Esophagus (tissue), 2 donors: ENCODE data around the gene AK8. TPM values are rescaled to one million over a fixed set of nuclear protein-coding genes. Genes with fewer than 3 reads are reported as not detected.

Experiments used
- H3K27ac ChIP-seq, 2 donors: one replicate each; pipeline ENCODE4 v1.5.1; 2013; ENCODE audit warnings: low read depth in 2 of 2, mild to moderate bottlenecking in 2 of 2, inconsistent platforms in 1 of 2, low read length in 1 of 2, moderate library complexity in 1 of 2
- H3K27me3 ChIP-seq, 2 donors: one replicate each; pipeline ENCODE4 v1.6.1; 2013; ENCODE audit warnings: low read length in 2 of 2, control low read depth in 1 of 2, mild to moderate bottlenecking in 1 of 2; ENCODE audit not compliant: insufficient read depth in 2 of 2, control insufficient read depth in 1 of 2
- H3K36me3 ChIP-seq, 2 donors: one replicate each; pipeline ENCODE4 v1.6.1; 2013; ENCODE audit warnings: low read length in 1 of 2; ENCODE audit not compliant: control insufficient read depth in 2 of 2, insufficient read depth in 2 of 2
- H3K4me1 ChIP-seq, 2 donors: one replicate each; pipeline ENCODE4 v1.6.1; 2013; ENCODE audit warnings: low read length in 1 of 2; ENCODE audit not compliant: control insufficient read depth in 2 of 2, insufficient read depth in 2 of 2
- H3K4me3 ChIP-seq, 2 donors: one replicate each; pipeline ENCODE4 v1.5.1; 2013; ENCODE audit warnings: low read length in 2 of 2, mild to moderate bottlenecking in 2 of 2, low read depth in 1 of 2, moderate library complexity in 1 of 2
- H3K9me3 ChIP-seq, 2 donors: one replicate each; pipeline ENCODE4 v1.6.1; 2013; ENCODE audit warnings: mild to moderate bottlenecking in 2 of 2, low read depth in 1 of 2, low read length in 1 of 2, moderate library complexity in 1 of 2; ENCODE audit not compliant: control insufficient read depth in 2 of 2, insufficient read depth in 1 of 2
- WGBS, 2 donors: extraction: QIAGEN DNeasy Blood & Tissue Kit; methylation state at CpG; one replicate each; pipeline ENCODE4 v1.1.7; 2013; 5-methylcytosine and 5-hydroxymethylcytosine counted together
- polyA plus RNA-seq, 2 donors: library from polyadenylated mRNA; stranded (reverse); fragments of 200-250 nt; gene quantifications; one replicate each; pipeline ENCODE4 v1.2.3, GENCODE V29; 2013
- donor health status: healthy with polysubstance abuse.
- donor health status: Bipolar disorder and iron deficiency.

AK8 gene
- polyA plus RNA-seq, 2 donors = 0.39 to 0.58 TPM

- Histone ChIP-seq H3K4me3 (no peak overlapping the region), H3K27ac (peak overlapping the region; percentile 33 to 78), H3K4me1 (no peaks in the 10 kb centered on the region), H3K36me3 (no peaks in the 10 kb centered on the region), H3K9me3 (no peaks in the 10 kb centered on the region), H3K27me3 (no peaks in the 10 kb centered on the region)
- WGBS, 2 donors = 51 to 72% methylated on average over 2 of the region's 2 CpGs
These were observed 13.8 kb downstream of the AK8 start for GRCh38 chr9:132864277-132864676.

GRCh38 chr9:132863096-132863495 is 15.0 kb downstream of the AK8 start:
- 83 to 92% methylated on average over 11 to 12 of the region's 12 CpGs for WGBS, 2 donors
- Histone ChIP-seq H3K27me3 (no peaks in the 10 kb centered on the region), H3K4me1 (no peaks in the 10 kb centered on the region), H3K27ac (no peak overlapping the region), H3K4me3 (no peak overlapping the region), H3K9me3 (no peaks in the 10 kb centered on the region), H3K36me3 (no peaks in the 10 kb centered on the region)

GRCh38 chr9:132862533-132862932 is 15.6 kb downstream of the AK8 start:
- Histone ChIP-seq H3K27me3 (no peaks in the 10 kb centered on the region), H3K36me3 (no peaks in the 10 kb centered on the region), H3K4me3 (no peak overlapping the region), H3K4me1 (no peaks in the 10 kb centered on the region), H3K9me3 (no peaks in the 10 kb centered on the region), H3K27ac (no peak overlapping the region)
- 66 to 79% methylated on average over 6 of the region's 6 CpGs for WGBS, 2 donors

GRCh38 chr9:132861666-132862065 is 16.4 kb downstream of the AK8 start:
- 92 to 95% methylated on average over 3 of the region's 3 CpGs for WGBS, 2 donors
- Histone ChIP-seq H3K27me3 (no peaks in the 10 kb centered on the region), H3K4me1 (no peaks in the 10 kb centered on the region), H3K9me3 (no peaks in the 10 kb centered on the region), H3K27ac (no peak overlapping the region), H3K36me3 (no peaks in the 10 kb centered on the region), H3K4me3 (no peak overlapping the region)

- Histone ChIP-seq H3K27ac (no peak overlapping the region), H3K36me3 (no peaks in the 10 kb centered on the region), H3K4me1 (peaks cover 0 to 9% of the 10 kb centered on the region in 2 donors), H3K9me3 (no peaks in the 10 kb centered on the region), H3K4me3 (no peak overlapping the region), H3K27me3 (no peaks in the 10 kb centered on the region)
- WGBS, 2 donors = 45 to 60% methylated on average over 7 of the region's 7 CpGs
These were observed 19.3 kb downstream of the AK8 start for GRCh38 chr9:132858751-132859150.

- 44 to 61% methylated on average over 24 of the region's 24 CpGs for WGBS, 2 donors
- Histone ChIP-seq H3K27me3 (no peaks in the 10 kb centered on the region), H3K36me3 (no peaks in the 10 kb centered on the region), H3K9me3 (no peaks in the 10 kb centered on the region), H3K27ac (peak overlapping the region in 1 of 2 donors; percentile 58), H3K4me1 (peaks cover 0 to 9% of the 10 kb centered on the region in 2 donors), H3K4me3 (no peak overlapping the region)
These were observed 20.3 kb downstream of the AK8 start for GRCh38 chr9:132857616-132858342.

- Histone ChIP-seq H3K27me3 (no peaks in the 10 kb centered on the region), H3K27ac (peak overlapping the region in 1 of 2 donors; percentile 58), H3K36me3 (no peaks in the 10 kb centered on the region), H3K4me3 (no peak overlapping the region), H3K9me3 (no peaks in the 10 kb centered on the region), H3K4me1 (peaks cover 0 to 9% of the 10 kb centered on the region in 2 donors)
- whole genome bisulfite sequencing, 2 donors = 53 to 59% methylated on average over 8 of the region's 8 CpGs
These were observed 21.1 kb downstream of the AK8 start for GRCh38 chr9:132857031-132857430.

- H3K27ac ChIP-seq = no peak overlapping the region
- H3K36me3 ChIP-seq = no peaks in the 10 kb centered on the region
These were observed 22.2 kb downstream of the AK8 start for GRCh38 chr9:132855904-132856303.

GRCh38 chr9:132854832-132855231 is 23.3 kb downstream of the AK8 start:
- Histone ChIP-seq H3K36me3 (no peaks in the 10 kb centered on the region), H3K27ac (no peak overlapping the region), H3K27me3 (no peaks in the 10 kb centered on the region), H3K4me1 (peaks cover 0 to 9% of the 10 kb centered on the region in 2 donors), H3K4me3 (no peak overlapping the region), H3K9me3 (no peaks in the 10 kb centered on the region)
- WGBS, 2 donors = 49 to 70% methylated on average over 10 of the region's 10 CpGs

More at GRCh38 chr9:132855904-132856303, 22.2 kb downstream of the AK8 start:
- Histone ChIP-seq H3K4me3 (no peak overlapping the region), H3K9me3 (no peaks in the 10 kb centered on the region), H3K4me1 (peaks cover 0 to 9% of the 10 kb centered on the region in 2 donors), H3K27me3 (no peaks in the 10 kb centered on the region)
- 86 to 93% methylated on average over 5 of the region's 5 CpGs for WGBS, 2 donors

- no peaks in the 10 kb centered on the region for H3K36me3 ChIP-seq
- no peak overlapping the region for H3K27ac ChIP-seq
- H3K4me1 ChIP-seq = peaks cover 0 to 9% of the 10 kb centered on the region in 2 donors
- no peaks in the 10 kb centered on the region for H3K9me3 ChIP-seq
- no peak overlapping the region for H3K4me3 ChIP-seq
- WGBS, 2 donors = 89 to 95% methylated on average over 4 of the region's 4 CpGs
- no peaks in the 10 kb centered on the region for H3K27me3 ChIP-seq
These were observed 24.6 kb downstream of the AK8 start for GRCh38 chr9:132853482-132853881.
